Measurements from ENCODE around the gene ARFIP1. TPM values are rescaled to one million over a fixed set of nuclear protein-coding genes. Genes with fewer than 3 reads are reported as not detected.
A peak's percentile ranks its signal among the peaks of the same experiment; 100 is the strongest.

ARFIP1 gene
- total RNA-seq, 1 donor from 2014 or later, result 34.4 TPM

DNA sequence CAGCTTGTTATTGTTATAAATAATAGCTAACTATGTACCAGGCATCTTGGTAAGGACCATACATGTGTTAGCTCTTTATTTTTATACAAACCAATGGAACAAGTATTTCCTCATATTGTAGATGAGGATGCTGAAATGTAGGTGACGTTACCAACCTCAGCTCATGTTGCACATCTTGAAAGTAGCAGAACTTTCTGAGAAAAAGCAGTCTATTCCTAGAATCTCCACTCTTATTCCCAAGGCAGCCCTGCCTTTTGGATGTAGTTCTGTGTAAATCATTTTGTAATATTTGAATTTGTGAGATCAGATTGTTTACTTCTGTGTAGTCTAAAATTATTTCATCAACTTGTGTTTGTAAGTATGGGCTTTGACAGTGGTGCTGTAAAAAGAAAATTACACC, 161.7 kb downstream of the ARFIP1 start:
- DNase-seq, result no peak

- no peak for DNase-seq
These were observed 162.6 kb downstream of the ARFIP1 start for GRCh38 chr4:152942346-152942745.

- DNase-seq, result no peak
These were observed 163.9 kb downstream of the ARFIP1 start for GRCh38 chr4:152943672-152944071.

DNA sequence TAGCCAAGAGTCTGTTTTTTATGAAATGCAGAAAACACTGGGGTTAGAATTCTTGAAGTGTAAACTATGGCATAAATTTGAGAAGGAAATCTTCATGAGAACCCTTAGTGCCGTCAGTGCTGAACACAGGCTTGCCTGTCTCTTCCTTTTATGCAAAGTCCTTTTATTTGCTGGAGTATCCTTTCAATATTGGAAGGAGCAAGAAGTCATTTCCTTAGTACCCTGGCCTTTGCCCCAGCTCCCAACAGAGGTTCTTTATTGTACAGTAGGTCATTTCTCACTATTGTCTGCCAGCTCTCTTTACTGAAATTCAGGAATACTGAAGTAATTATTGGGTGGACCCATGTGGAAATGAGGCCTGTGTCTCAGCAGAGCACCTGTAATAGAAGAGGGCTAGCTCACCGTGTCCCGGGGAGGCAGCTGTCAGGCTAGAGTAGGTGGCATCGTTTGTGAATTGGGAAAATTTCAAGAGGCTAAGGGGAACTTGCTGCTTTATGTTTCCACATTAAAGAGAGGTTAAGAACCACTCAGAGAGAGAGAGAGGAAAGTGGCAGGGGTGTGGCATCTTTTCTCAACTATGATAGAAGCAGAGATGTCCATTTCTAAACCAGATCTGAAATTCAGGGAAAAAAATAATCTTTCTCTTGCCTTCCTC, 165.0 kb downstream of the ARFIP1 start:
- DNase-seq, result no peak

- no peak for DNase-seq
These were observed 165.9 kb downstream of the ARFIP1 start for GRCh38 chr4:152945639-152946038.

DNA sequence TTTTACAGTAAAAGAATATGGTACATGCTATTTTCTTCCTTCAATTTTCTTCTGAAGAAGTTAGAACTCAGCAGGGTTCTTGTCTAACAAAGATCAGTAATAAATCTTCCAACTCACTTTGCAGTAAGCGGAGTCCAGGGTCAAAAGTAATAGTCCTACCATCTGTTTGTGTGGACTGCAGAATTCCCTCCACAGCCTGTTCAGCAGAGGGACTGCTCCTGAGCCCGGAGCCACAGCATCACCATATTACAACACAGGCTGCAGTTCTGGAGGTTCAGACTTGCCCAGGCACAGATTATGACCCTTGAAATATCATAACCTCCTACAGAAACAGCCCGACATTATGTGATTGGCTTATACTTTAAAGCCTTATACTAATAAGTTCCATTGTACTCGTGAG, 166.7 kb downstream of the ARFIP1 start:
- DNase-seq, result no peak

- DNase-seq, result no peak
These were observed 167.6 kb downstream of the ARFIP1 start for GRCh38 chr4:152947311-152947710.

DNA sequence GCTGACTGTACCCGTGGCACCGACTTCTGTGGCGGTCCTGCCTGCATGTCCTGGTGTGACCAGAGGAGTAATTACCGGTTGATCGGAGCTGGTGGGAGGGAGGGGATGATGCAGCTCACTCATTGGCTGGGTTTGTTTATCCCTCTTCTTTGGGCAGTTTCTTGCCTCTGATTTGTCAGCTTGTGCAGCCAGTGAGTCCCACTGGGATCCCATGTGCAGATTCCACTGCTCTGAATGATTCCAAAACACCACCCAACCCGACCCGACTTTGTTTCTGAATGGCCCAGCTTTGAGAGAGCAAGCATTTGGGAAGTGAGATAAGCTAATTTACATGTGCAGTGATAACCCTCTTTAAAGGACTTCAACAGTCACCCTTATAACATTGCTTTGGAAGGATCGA, 170.2 kb downstream of the ARFIP1 start:
- DNase-seq, result no peak

GRCh38 chr4:152950402-152951274, 170.9 kb downstream of the ARFIP1 start:
- DNase-seq, result no peak

DNA sequence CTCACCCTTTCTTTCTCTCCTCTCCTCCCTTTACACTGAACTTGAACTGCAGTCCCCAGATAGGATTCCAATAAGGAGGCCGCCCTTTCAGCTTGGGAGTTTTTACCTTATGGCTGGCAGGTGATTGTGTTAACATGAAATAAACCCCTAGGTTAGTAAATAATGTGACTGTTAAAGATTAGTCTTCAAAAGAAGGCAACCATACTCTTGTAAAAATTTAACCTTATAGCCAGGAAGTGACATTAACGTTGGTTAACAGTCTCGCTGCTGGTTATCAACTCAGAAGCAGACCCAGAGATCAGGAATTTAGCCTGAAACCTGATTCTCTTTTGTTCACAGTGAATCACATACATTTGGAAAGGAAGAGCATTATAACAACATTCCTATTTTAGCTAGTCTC, 171.6 kb downstream of the ARFIP1 start:
- no peak for DNase-seq

DNA sequence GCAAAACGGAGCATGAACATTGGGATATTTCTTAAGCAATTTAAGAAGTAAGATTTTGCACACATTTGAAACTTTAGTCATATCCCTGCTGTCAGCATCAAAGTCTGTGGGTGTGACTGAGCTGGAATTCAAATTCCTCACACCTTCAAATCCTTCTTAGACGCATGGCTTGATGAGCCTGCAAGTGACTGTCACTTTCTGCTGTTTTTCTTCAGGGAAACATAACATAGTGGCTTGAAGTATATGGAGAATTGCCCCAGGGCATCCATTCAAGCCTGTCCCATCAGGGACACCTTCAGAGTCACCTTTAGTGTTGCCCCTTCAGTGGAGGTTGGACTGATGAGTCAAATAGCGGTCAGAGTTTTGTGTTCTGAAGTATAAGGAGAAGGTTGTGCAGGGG, 173.8 kb downstream of the ARFIP1 start:
- no peak for DNase-seq

GRCh38 chr4:152954741-152955140, 175.0 kb downstream of the ARFIP1 start:
- no peak for DNase-seq

DNA sequence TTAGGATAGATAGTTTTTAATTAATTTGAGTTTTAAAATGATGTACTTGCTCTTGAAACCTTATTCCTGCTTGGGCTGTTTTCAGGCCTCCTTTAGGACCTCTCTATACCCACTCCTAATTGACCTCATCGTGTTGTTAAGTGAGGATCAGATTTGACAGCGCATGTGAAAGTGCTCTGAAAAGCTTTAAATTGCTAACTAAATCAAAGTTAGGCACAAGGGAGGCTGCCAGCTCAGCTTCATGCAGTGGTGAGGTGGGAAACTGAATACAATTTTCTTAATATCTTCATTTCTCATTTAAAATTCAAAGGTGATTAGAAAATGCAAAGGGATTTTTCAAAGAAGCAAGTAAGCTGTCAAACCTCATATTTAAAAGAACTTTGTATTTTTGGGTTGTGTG, 176.4 kb downstream of the ARFIP1 start:
- DNase-seq, result no peak

DNA sequence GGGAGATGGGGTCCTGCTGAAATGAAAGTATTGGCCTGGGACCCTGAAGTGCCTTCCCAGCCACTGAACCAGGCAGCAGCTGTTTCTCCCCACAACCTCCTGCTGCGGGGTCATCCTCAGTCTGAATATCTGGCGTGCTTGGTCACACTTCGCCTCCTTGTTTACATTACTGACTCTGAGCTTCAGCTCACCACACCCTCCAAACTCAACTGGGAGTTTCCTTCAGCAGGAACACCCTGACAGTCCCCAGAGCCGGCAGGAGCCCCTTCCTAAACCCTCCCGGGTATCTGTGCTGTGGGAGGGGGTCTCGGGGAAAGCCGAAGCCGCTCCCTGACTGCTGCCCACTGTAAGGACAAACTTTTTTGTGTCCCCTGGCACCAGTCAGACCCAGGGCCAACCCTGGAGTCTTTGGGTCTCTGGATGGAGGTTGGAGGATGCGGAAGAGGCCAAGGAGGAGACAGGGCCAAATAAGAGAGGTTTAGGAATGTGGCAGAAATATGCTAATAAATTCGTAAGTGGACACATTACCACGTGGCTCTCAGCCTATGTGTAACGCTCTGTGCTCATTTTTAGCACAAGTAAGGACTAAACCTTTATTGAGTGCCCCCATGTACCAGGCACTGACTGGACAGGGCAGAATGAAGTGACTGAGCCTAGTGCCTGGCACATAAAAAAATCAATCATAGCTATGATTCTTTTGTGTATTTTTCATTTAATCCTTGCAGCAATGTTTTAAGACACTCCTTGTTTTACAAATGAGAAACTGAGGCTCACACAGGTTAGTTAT, 177.1 kb downstream of the ARFIP1 start:
- no peak for DNase-seq

DNA sequence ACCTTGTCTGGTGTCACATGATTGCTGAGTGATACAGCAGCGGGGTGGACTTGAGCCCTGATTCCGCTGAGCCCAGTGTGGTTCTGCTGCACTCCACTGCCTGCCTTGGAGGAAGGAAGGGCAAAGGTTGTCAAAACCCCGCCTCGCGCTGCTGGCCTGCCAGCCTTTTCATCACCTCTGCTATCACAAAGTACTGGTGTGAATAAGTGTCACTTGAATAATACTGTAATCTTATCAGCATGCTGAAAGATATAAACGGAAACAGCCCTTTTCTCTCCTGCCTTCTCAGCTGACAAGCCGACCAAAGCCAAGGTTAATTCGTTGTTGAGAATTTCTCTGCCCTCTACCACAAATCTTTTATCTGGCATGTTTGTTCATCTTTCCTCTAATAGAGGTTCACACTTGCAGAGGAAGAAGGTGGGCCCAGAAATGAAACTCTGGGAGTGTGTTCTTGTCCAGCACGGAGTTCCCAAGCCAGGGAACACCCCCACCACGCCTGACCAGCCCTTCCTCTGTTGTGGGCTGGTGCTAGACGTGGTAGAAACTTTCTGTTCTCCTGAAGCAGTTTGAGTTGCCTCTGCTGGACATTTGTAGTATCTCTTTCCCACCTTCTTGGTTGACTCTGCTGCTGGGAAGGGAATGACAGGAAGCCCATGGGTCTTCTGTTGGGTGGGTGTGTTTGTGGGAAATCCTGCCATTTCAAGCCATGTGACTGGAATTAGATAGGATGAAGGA, 177.8 kb downstream of the ARFIP1 start:
- peak; percentile 44 for DNase-seq

- DNase-seq, result no peak
These were observed 179.3 kb downstream of the ARFIP1 start for GRCh38 chr4:152959080-152959479.

DNA sequence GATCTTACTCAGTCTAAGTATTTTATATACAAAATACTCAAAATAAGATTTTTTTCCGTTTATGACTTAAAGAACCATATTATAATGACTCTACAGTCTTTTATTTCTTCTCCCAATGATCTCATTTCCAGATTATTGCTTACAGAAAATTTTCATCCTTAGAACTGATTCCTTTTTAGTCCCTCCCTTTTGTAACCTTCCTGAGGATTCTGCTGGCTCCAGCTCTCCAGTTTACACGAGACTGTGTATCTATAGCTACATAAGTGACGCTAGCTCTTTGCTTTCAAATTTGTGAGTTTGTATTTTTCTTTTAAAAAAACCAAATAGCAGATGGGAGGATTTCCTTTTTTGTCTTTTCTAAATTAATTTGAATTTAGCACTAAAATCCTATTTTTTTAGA, 180.3 kb downstream of the ARFIP1 start:
- DNase-seq, result no peak

DNA sequence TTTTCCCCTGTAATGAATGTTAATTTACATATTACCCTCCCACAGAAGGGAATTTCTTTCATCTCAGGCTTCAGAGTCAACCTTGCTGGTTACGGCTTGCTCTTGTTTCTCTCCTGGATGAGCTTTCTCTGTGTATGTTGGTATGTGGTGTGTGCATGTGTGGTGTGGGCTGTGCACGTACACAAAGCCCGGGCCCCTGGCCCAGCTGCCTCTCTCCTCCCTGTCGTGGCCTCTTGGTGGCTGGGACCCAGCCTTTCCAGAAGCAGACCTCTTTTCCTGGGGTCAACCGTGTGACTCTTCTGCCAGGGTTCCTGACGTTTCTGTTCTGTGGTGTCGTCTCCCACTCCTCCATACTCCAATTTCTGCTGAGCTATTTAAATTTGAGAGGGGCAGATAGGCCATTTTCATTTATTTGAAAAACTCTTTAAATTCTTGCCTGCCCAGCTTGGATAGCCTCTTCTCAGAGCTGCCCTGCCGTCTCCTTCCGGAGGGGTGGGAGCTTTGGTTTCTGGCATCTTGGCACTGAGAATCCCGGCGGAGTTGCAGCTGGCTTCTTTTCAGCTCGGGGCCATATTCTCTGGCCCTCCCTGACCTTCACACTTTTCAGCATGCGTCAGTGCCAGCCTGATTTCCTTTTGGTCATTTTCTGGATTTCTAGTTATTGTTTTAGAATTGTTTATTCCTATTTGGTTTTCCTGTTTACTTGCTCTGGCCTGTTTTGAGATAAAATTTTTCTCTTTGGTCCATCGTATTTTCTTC, 181.4 kb downstream of the ARFIP1 start:
- DNase-seq, result peak; percentile 58

GRCh38 chr4:152961773-152962115, 182.0 kb downstream of the ARFIP1 start:
- DNase-seq, result no peak

All from dermis blood vessel endothelial cell (primary cell).